ENCODE results near the gene AP4M1. TPM values are rescaled to one million over a fixed set of nuclear protein-coding genes. Genes with fewer than 3 reads are reported as not detected.

The AP4M1 gene
- total and polyA plus RNA-seq, 10 of the 15 experiments (the other 5 are each of a cell fraction or from before 2014, with no cell fraction given) = 0.77 to 16.1 (median 13.0) TPM

- 78% methylated on average over 5 of the region's 5 CpGs for WGBS (ENCODE audit: insufficient coverage, insufficient replicate concordance, low lambda C conversion rate, missing lambda C conversion rate)
- Histone ChIP-seq H2AFZ (ENCODE audit: control insufficient read depth, low read depth, low read length) (no peak overlapping the region), H3K4me1 (ENCODE audit: control insufficient read depth, insufficient read depth, low read length) (peaks cover 13% of the 10 kb centered on the region; the same call in 1 of the 2 replicates), H3K9ac (ENCODE audit: control insufficient read depth, insufficient read depth, low read length) (peak overlapping the region; percentile 80; the same call in 1 of the 2 replicates), H3K4me2 (ENCODE audit: control insufficient read depth, insufficient read depth) (peak overlapping the region; percentile 95), H4K20me1 (ENCODE audit: control insufficient read depth, insufficient read depth) (no peaks in the 10 kb centered on the region), H3K27me3 (replicated peaks in 1 of 2; ENCODE audit: control insufficient read depth in 2 of 2, insufficient read depth in 2 of 2, low read length in 1 of 2) (no peaks in the 10 kb centered on the region), H3K27ac (ENCODE audit: control insufficient read depth, insufficient read depth) (no peak overlapping the region), H3K9me3 (replicated peaks; ENCODE audit: control insufficient read depth, insufficient read depth, low read length) (no peaks in the 10 kb centered on the region), H3K36me3 (ENCODE audit: control insufficient read depth in 2 of 2, insufficient read depth in 2 of 2, low read length in 1 of 2) (peaks cover 0 to 15% of the 10 kb centered on the region in 2 experiments), H3K4me3 (peak overlapping the region; percentile 89; the same call in 1 of the 2 replicates), H3K79me2 (ENCODE audit: control insufficient read depth, insufficient read depth, low read length) (peaks cover 16% of the 10 kb centered on the region)
- POLR2A ChIA-PET = interaction anchor here (0.8 to 3.7 kb wide), 6 partner anchors 9 to 538 kb away, joined by 3 to 28 read pairs (median 4); partner anchors contain the start of genes AP4M1, GAL3ST4, LAMTOR4 and MCM7
- ATAC-seq (no peak), FAIRE-seq (no peak), DNase-seq (ENCODE audit: low read depth, low spot score) (no peak)
- CTCF ChIA-PET = interaction anchor here (1.0 to 2.7 kb wide), 10 partner anchors 8 to 73 kb away, joined by 3 to 9 read pairs (median 5); partner anchors contain the start of genes GAL3ST4 and LAMTOR4
- TF ChIP-seq BCL3 (IDR thresholded peaks at IDR 0.05; ENCODE audit: borderline replicate concordance, insufficient read depth, low read depth, low read length, poor library complexity, severe bottlenecking) (no peak), RAD51 (IDR thresholded peaks at IDR 0.05) (no peak), HCFC1 (IDR thresholded peaks at IDR 0.05; ENCODE audit: low read length) (no peak), IRF4 (IDR thresholded peaks at IDR 0.05; ENCODE audit: low read depth, low read length) (no peak), STAT1 (conservative IDR thresholded peaks at IDR 0.05) (no peak), NRF1 (conservative IDR thresholded peaks at IDR 0.05; ENCODE audit: low read depth, low read length) (no peak), SMAD5 (IDR thresholded peaks at IDR 0.05; ENCODE audit: low read depth) (no peak), MEF2B (IDR thresholded peaks at IDR 0.05; ENCODE audit: partially characterized antibody, poor library complexity, severe bottlenecking) (no peak), NFYA (IDR thresholded peaks at IDR 0.05; ENCODE audit: borderline replicate concordance, low read depth, low read length) (no peak)
- TF ChIP-seq, protein P1, sequence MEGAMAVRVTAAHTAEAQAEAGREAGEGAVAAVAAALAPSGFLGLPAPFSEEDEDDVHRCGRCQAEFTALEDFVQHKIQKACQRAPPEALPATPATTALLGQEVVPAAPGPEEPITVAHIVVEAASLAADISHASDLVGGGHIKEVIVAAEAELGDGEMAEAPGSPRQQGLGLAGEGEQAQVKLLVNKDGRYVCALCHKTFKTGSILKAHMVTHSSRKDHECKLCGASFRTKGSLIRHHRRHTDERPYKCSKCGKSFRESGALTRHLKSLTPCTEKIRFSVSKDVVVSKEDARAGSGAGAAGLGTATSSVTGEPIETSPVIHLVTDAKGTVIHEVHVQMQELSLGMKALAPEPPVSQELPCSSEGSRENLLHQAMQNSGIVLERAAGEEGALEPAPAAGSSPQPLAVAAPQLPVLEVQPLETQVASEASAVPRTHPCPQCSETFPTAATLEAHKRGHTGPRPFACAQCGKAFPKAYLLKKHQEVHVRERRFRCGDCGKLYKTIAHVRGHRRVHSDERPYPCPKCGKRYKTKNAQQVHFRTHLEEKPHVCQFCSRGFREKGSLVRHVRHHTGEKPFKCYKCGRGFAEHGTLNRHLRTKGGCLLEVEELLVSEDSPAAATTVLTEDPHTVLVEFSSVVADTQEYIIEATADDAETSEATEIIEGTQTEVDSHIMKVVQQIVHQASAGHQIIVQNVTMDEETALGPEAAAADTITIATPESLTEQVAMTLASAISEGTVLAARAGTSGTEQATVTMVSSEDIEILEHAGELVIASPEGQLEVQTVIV (IDR thresholded peaks at IDR 0.05; ENCODE audit: borderline replicate concordance, partially characterized antibody) = no peak
- SMC1A ChIA-PET (ENCODE audit: uncharacterized antibody, unreplicated experiment) = interaction anchor here (1.0 to 1.3 kb wide), 4 partner anchors 28 to 53 kb away, joined by 3 to 4 read pairs (median 3); no protein-coding TSS in a partner anchor
- no TSS peak for BruUV-seq (replicated peaks)
- RAD21 ChIA-PET (ENCODE audit: unreplicated experiment) = interaction anchor here (0.7 to 1.4 kb wide), 5 partner anchors 8 to 251 kb away, joined by 3 to 8 read pairs (median 4); partner anchors contain the start of genes GAL3ST4 and LAMTOR4
- in situ Hi-C loops (cut with MboI) = no loop called here
- intact Hi-C loops (cut with micrococcal nuclease; ENCODE audit: unreplicated experiment) = no loop called here
Measured at GRCh38 chr7:100157069-100157333, 55.6 kb downstream of the AP4M1 start.
